GM23338 (cell line): ENCODE results near the gene DLX5. TPM values are rescaled to one million over a fixed set of nuclear protein-coding genes. Genes with fewer than 3 reads are reported as not detected.

ENCODE experiments used
- ATAC-seq: fragments of 200-7000 bp; cut with Tn5 transposase; 3 replicates; pipeline ENCODE4 v1.9.1; 2020
- DNase-seq: peaks from one replicate; pipeline ENCODE4 v3.0.0-alpha.2; 2015; ENCODE audit warnings: low spot score
- H2AFZ ChIP-seq: fragments of 200-600 bp; sonication (generic); 2 replicates; pipeline ENCODE4 v1.8.0; 2016; ENCODE audit warnings: antibody characterized with exemption, mild to moderate bottlenecking, moderate library complexity
- H3F3A ChIP-seq: fragments of 200-600 bp; sonication (generic); replicated peaks from 2 replicates; pipeline ENCODE4 v1.8.0; 2017; ENCODE audit warnings: antibody characterized with exemption, mixed run types, low read depth
- H3K27ac ChIP-seq: fragments of 200-600 bp; sonication (generic); 2 replicates; pipeline ENCODE4 v1.6.1; 2016; ENCODE audit warnings: low read depth
- H3K27me3 ChIP-seq: fragments of 200-600 bp; sonication (generic); 2 replicates; pipeline ENCODE4 v1.8.0; 2016; ENCODE audit warnings: mild to moderate bottlenecking, mixed run types, moderate library complexity; ENCODE audit not compliant: insufficient read depth
- H3K36me3 ChIP-seq: fragments of 200-600 bp; sonication (generic); 2 replicates; pipeline ENCODE4 v1.8.0; 2016; ENCODE audit warnings: mild to moderate bottlenecking; ENCODE audit not compliant: insufficient read depth
- H3K4me1 ChIP-seq: fragments of 200-600 bp; sonication (generic); 2 replicates; pipeline ENCODE4 v1.8.0; 2016; ENCODE audit warnings: mild to moderate bottlenecking, moderate library complexity; ENCODE audit not compliant: insufficient read depth
- H3K4me2 ChIP-seq: fragments of 200-600 bp; sonication (generic); 2 replicates; pipeline ENCODE4 v1.7.1; 2017; ENCODE audit warnings: mixed run types
- H3K4me3 ChIP-seq: fragments of 200-600 bp; sonication (generic); 2 replicates; pipeline ENCODE4 v1.6.1; 2016; ENCODE audit warnings: mixed run types
- H3K79me2 ChIP-seq: fragments of 200-600 bp; sonication (generic); replicated peaks from 2 replicates; pipeline ENCODE4 v1.8.0; 2017; ENCODE audit warnings: mild to moderate bottlenecking; ENCODE audit not compliant: insufficient read depth
- H3K9me2 ChIP-seq: fragments of 200-600 bp; sonication (generic); 2 replicates; pipeline ENCODE4 v1.8.0; 2017; ENCODE audit not compliant: insufficient read depth
- H4K20me1 ChIP-seq: fragments of 200-600 bp; sonication (generic); replicated peaks from 2 replicates; pipeline ENCODE4 v1.8.0; 2017; ENCODE audit warnings: mild to moderate bottlenecking; ENCODE audit not compliant: insufficient read depth
- H3K27ac Mint-ChIP-seq: 2 replicates; pipeline ENCODE4 v1.8.0; 2020; ENCODE audit warnings: inconsistent platforms, mild to moderate bottlenecking, moderate library complexity, mixed read lengths
- H3K27me3 Mint-ChIP-seq: 3 replicates; pipeline ENCODE4 v1.8.0; 2022; ENCODE audit warnings: low read depth, mild to moderate bottlenecking, moderate library complexity, mixed read lengths, inconsistent platforms; ENCODE audit not compliant: insufficient read depth, poor library complexity
- H3K36me3 Mint-ChIP-seq: 3 replicates; pipeline ENCODE4 v1.8.0; 2021; ENCODE audit warnings: low read depth, mild to moderate bottlenecking, inconsistent platforms, moderate library complexity, mixed read lengths
- H3K4me1 Mint-ChIP-seq: 3 replicates; pipeline ENCODE4 v1.8.0; 2020; ENCODE audit warnings: mild to moderate bottlenecking, inconsistent platforms, mixed read lengths
- H3K4me3 Mint-ChIP-seq: 3 replicates; pipeline ENCODE4 v1.8.0; 2021; ENCODE audit warnings: moderate library complexity, mild to moderate bottlenecking, inconsistent platforms, mixed read lengths
- H3K9me3 Mint-ChIP-seq: 3 replicates; pipeline ENCODE4 v1.8.0; 2020; ENCODE audit warnings: moderate library complexity, mild to moderate bottlenecking, inconsistent platforms, mixed read lengths
- EZH2 ChIP-seq: fragments of 200-600 bp; sonication (generic); IDR thresholded peaks from one replicate; pipeline ENCODE4 v1.8.0; 2017; ENCODE audit warnings: antibody characterized with exemption, mild to moderate bottlenecking, low read depth; ENCODE audit not compliant: unreplicated experiment
- EZH2phosphoT487 ChIP-seq: fragments of 200-600 bp; sonication (generic); IDR thresholded peaks from one replicate; pipeline ENCODE4 v1.8.1; 2018; ENCODE audit warnings: antibody characterized with exemption; ENCODE audit not compliant: unreplicated experiment
- JUNB ChIP-seq: IDR thresholded peaks from one replicate; pipeline ENCODE4 v1.6.1; 2016; ENCODE audit warnings: antibody characterized with exemption; ENCODE audit not compliant: unreplicated experiment
- NANOG ChIP-seq: IDR thresholded peaks from 2 replicates; pipeline ENCODE4 v1.6.1; 2016; ENCODE audit warnings: antibody characterized with exemption, borderline replicate concordance
- REST ChIP-seq: IDR thresholded peaks from one replicate; pipeline ENCODE4 v1.6.1; 2018; ENCODE audit warnings: antibody characterized with exemption; ENCODE audit not compliant: unreplicated experiment
- ZNF331 ChIP-seq: fragments of 250-450 bp; sonication (Bioruptor Pico); IDR thresholded peaks from 2 replicates; pipeline ENCODE4 v1.5.0; 2020; ENCODE audit warnings: low read depth, mild to moderate bottlenecking, moderate library complexity
- polyA plus RNA-seq: library from polyadenylated mRNA; unstranded; fragments of >200 nt; fragmentation: Nextera tagmentation; extraction: Ambion mirVana; gene quantifications from 2 replicates; pipeline ENCODE4 v1.2.1, GENCODE V29; 2016
- total RNA-seq: library from RNA; depleted of rRNA; stranded (reverse); fragments of >200 nt; shearing (Covaris generic); gene quantifications from 2 replicates; pipeline ENCODE4 v1.2.3, GENCODE V29; 2014

DLX5 gene
- total and polyA plus RNA-seq, 2 experiments from 2014 or later, result not detected

GRCh38 chr7:97011536-97012364 lies 12.9 kb downstream of the DLX5 start:
- TF ChIP-seq REST (no peak), JUNB (no peak), EZH2 (peak; percentile 64)
- Histone ChIP-seq H3K27me3 (peaks cover 100% of the 10 kb centered on the region), H3F3A (peaks cover 76% of the 10 kb centered on the region), H3K4me2 (peak overlapping the region; percentile 50; the same call in 1 of the 2 replicates), H3K36me3 (no peaks in the 10 kb centered on the region), H3K79me2 (no peaks in the 10 kb centered on the region), H3K4me3 (no peak overlapping the region), H3K4me1 (peaks cover 49% of the 10 kb centered on the region), H2AFZ (no peak overlapping the region), H3K9me2 (no peaks in the 10 kb centered on the region), H4K20me1 (peaks cover 85% of the 10 kb centered on the region), H3K27ac (no peak overlapping the region)
- Mint-ChIP-seq H3K9me3 (peaks cover 4% of the 10 kb centered on the region; the same call in 2 of the 3 replicates), H3K4me1 (peaks cover 28% of the 10 kb centered on the region), H3K27ac (no peak overlapping the region), H3K36me3 (no peaks in the 10 kb centered on the region; the same call in 2 of the 3 replicates), H3K27me3 (peaks cover 100% of the 10 kb centered on the region), H3K4me3 (no peak overlapping the region; the same call in 2 of the 3 replicates)
- ATAC-seq (no peak), DNase-seq (peak; percentile 1)

GRCh38 chr7:97011104-97011503 lies 13.5 kb downstream of the DLX5 start:
- H3K36me3 Mint-ChIP-seq, result no peaks in the 10 kb centered on the region; the same call in 2 of the 3 replicates
- H3K9me2 ChIP-seq, result no peaks in the 10 kb centered on the region
- H3K4me1 Mint-ChIP-seq, result peaks cover 25% of the 10 kb centered on the region
- H3K36me3 ChIP-seq, result no peaks in the 10 kb centered on the region
- H3K27ac ChIP-seq, result no peak overlapping the region
- peaks cover 50% of the 10 kb centered on the region for H3K4me1 ChIP-seq
- H3K27me3 Mint-ChIP-seq, result peaks cover 98% of the 10 kb centered on the region
- TF ChIP-seq EZH2phosphoT487, result no peak
- TF ChIP-seq EZH2, result peak; percentile 70
- TF ChIP-seq NANOG, result no peak
- TF ChIP-seq ZNF331 (CRISPR knock-in tag), result no peak
- H3K4me3 Mint-ChIP-seq, result no peak overlapping the region
- no peak overlapping the region for H2AFZ ChIP-seq
- DNase-seq (no peak), ATAC-seq (no peak)
- peaks cover 72% of the 10 kb centered on the region for H3F3A ChIP-seq
- no peaks in the 10 kb centered on the region for H3K79me2 ChIP-seq
- no peak overlapping the region for H3K4me3 ChIP-seq
- peaks cover 99% of the 10 kb centered on the region for H3K27me3 ChIP-seq
- H4K20me1 ChIP-seq, result peaks cover 83% of the 10 kb centered on the region
- no peak overlapping the region for H3K4me2 ChIP-seq
- H3K9me3 Mint-ChIP-seq, result peaks cover 4% of the 10 kb centered on the region; the same call in 2 of the 3 replicates
- no peak overlapping the region for H3K27ac Mint-ChIP-seq
